ENCODE data around the gene KLHL3.

DNA sequence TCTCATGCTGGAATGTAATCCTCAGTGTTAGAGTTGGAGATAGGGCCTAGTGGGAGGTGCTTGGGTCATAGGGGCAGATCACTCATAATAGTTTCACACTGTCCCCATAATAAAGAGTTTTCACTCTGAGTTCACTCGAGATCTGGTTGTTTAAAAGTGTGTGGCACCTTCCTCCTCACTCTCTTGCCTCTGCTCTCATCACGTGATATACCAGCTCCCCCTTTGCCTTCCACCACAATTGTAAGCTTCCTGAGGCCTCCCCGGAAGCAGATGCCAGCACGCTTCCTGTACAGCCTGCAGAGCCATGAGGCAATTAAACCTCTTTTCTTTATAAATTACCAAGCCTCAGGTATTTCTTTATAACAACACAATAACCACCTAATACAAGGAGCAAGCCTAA, 3.8 kb upstream of the KLHL3 start:
- TF ChIP-seq, protein P1, sequence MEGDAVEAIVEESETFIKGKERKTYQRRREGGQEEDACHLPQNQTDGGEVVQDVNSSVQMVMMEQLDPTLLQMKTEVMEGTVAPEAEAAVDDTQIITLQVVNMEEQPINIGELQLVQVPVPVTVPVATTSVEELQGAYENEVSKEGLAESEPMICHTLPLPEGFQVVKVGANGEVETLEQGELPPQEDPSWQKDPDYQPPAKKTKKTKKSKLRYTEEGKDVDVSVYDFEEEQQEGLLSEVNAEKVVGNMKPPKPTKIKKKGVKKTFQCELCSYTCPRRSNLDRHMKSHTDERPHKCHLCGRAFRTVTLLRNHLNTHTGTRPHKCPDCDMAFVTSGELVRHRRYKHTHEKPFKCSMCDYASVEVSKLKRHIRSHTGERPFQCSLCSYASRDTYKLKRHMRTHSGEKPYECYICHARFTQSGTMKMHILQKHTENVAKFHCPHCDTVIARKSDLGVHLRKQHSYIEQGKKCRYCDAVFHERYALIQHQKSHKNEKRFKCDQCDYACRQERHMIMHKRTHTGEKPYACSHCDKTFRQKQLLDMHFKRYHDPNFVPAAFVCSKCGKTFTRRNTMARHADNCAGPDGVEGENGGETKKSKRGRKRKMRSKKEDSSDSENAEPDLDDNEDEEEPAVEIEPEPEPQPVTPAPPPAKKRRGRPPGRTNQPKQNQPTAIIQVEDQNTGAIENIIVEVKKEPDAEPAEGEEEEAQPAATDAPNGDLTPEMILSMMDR (conservative IDR thresholded peaks at IDR 0.05; ENCODE audit: low read depth, low read length) = no peak
- no peak for TF ChIP-seq EZH2 (IDR thresholded peaks at IDR 0.05; ENCODE audit: borderline replicate concordance, low read depth, low read length, poor library complexity, severe bottlenecking)

Data from A673 (cell line).